ENCODE measurements around the gene EXD1.

EXD1 gene

DNA sequence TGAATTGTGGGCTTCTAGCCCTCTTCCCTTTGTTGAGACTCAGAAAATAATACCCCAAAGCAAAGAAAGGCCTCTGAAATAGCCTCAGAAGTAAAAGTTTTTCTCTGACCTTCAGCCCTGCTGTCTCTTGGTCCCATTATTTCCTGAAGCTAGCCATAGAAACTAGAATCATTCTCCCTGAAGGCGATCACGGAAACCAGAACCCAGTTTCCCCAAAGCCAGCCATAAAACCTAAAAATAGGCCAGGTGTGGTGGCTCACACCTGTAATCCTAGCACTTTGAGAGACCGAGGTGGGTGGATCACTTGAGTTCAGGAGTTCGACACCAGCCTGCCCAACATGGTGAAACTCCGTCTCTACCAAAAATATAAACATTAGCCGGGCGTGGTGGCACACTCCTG lies 27.2 kb downstream of the EXD1 start:
- no peak overlapping the region for H3K9ac ChIP-seq (ENCODE audit: low read depth, low read length)

DNA sequence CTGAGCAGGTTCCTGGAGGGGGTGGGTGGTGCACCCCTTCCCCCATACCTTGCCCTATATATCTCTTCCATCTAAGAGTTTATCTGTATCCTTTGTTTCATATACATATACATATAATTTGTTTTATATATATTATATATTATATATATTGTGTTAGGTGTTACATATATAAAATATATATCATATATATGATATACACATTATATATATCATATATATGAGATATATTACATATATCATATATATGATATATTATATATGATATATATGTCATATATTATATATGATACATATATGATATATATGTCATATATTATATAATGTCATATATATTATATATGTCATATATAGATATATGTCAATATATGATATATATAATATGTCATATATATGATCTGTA lies 31.1 kb downstream of the EXD1 start:
- H3K9ac ChIP-seq (ENCODE audit: low read depth, low read length), result no peak overlapping the region
- no peaks in the 10 kb centered on the region for H3K36me3 ChIP-seq (ENCODE audit: insufficient read depth, low read length)
- no peaks in the 10 kb centered on the region for H3K9me3 ChIP-seq (ENCODE audit: control insufficient read depth, insufficient read depth, low read length)
- H3K4me1 ChIP-seq (ENCODE audit: insufficient read depth, low read length), result no peaks in the 10 kb centered on the region

More for the DNA sequence above, 27.2 kb downstream of the EXD1 start:
- Histone ChIP-seq H3K4me1 (ENCODE audit: insufficient read depth, low read length) (no peaks in the 10 kb centered on the region), H3K36me3 (ENCODE audit: insufficient read depth, low read length) (no peaks in the 10 kb centered on the region), H3K9me3 (ENCODE audit: control insufficient read depth, insufficient read depth, low read length) (no peaks in the 10 kb centered on the region)

DNA sequence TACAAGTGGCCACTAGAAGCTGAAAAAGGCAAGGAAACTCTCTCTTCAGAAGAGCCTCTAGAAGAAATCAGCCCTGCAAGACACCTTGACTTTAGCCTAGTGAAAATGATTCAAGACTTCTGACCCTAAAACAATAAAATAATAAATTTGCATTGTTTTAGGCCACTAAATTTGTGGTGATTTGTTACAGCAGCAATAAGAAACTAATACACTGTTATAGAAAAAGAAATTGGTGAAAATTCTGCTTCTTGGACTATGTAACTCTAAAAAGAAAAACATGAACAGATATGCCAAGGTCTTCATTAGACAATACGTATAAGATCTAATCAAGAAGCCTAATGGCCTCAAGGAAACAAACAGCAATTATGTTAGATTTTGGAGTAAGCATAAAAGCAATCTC lies 36.1 kb downstream of the EXD1 start:
- Histone ChIP-seq H3K9ac (ENCODE audit: low read depth, low read length) (no peak overlapping the region), H3K4me1 (ENCODE audit: insufficient read depth, low read length) (no peaks in the 10 kb centered on the region), H3K36me3 (ENCODE audit: insufficient read depth, low read length) (no peaks in the 10 kb centered on the region), H3K9me3 (ENCODE audit: control insufficient read depth, insufficient read depth, low read length) (no peaks in the 10 kb centered on the region)

DNA sequence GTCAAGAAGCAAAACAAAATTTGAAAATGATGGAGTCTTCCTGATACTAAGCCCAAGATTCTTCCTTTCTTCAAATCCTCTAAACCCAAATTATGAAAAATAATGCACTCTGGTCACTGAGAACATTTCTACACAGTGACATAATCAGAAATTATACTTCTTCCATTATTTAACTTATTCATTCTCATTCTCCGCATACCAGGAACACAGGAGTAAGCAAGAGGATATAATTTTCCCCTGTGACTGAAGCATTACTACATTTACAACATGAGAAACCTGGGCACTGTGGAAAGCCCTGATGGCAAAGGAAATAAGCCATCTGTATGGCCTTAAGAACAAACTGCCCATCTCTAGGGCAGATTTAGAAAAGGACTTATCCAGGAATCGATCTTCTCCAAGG lies 47.0 kb downstream of the EXD1 start:
- Histone ChIP-seq H3K9me3 (ENCODE audit: control insufficient read depth, insufficient read depth, low read length) (no peaks in the 10 kb centered on the region), H3K36me3 (ENCODE audit: insufficient read depth, low read length) (no peaks in the 10 kb centered on the region), H3K9ac (ENCODE audit: low read depth, low read length) (no peak overlapping the region), H3K4me1 (ENCODE audit: insufficient read depth, low read length) (peaks cover 14% of the 10 kb centered on the region; the same call in 1 of the 2 replicates)

DNA sequence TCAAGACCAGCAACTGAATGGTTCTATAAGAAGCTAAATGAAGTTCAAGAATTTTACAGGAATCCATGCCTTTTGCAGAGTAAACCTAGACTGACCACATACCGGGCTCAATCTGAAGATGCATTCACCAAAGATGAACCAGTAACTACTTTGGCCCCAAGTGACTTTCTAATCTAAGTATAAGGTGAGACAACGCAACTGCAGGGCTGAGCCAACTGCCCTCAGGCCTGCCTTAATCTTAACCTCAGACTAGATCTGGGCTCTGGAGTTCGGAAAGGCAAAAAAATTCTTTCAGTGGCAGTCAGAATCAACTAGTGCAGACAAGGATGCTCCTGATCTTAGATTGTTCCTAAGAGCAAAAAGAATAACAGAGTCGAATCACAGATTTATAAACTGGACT lies 48.3 kb downstream of the EXD1 start:
- Histone ChIP-seq H3K9me3 (ENCODE audit: control insufficient read depth, insufficient read depth, low read length) (no peaks in the 10 kb centered on the region), H3K9ac (ENCODE audit: low read depth, low read length) (no peak overlapping the region), H3K4me1 (ENCODE audit: insufficient read depth, low read length) (peaks cover 14% of the 10 kb centered on the region; the same call in 1 of the 2 replicates), H3K36me3 (ENCODE audit: insufficient read depth, low read length) (no peaks in the 10 kb centered on the region)

DNA sequence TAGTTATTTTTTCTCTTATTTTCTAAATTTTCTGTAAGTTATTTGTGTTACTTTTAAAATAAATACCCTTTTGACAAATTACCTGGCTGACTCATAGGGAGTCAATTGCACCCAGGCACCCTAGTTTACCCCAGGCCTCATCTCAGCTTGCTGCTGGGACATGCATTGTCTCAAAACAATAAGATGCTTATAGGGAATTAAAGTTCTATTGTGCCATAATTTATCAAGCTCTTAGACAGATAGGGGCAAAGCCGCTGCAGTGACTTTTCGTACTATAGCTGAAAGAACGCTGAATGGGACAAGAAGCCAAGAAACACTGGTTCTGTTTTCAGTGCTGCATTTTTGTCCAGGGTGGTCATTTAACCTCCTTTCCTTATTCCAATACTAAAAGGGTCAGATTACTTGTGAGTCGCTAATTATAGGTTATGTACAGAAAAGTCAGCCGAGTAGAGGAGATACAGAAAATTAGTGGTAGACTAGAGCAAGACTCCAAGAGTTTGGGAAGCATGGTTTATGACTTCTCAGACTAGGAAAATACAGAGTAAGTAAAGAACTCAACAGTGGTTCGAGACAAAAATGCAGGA lies 50.3 kb downstream of the EXD1 start:
- no peaks in the 10 kb centered on the region for H3K9me3 ChIP-seq (ENCODE audit: control insufficient read depth, insufficient read depth, low read length)
- peaks cover 14% of the 10 kb centered on the region; the same call in 1 of the 2 replicates for H3K4me1 ChIP-seq (ENCODE audit: insufficient read depth, low read length)
- H3K9ac ChIP-seq (ENCODE audit: low read depth, low read length), result no peak overlapping the region
- H3K36me3 ChIP-seq (ENCODE audit: insufficient read depth, low read length), result no peaks in the 10 kb centered on the region

DNA sequence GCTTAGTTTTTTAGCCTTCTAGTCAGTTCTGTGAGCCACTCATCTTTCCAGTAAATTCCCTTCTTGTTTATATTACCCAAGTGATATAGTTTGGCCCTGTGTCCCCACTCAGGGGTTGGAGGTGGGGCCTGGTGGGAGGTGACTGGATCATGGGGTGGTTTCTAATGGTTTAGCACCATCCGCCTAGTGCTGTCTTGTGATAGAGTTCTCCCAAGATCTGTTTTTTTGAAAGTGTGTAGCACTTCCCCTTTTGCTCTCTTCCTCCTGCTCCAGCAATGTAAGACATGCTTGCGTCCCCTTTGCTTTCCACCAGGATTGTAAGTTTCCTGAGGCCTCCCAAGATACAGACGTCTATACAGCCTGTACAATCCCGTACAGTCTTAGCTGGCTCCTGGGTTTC lies 60.8 kb downstream of the EXD1 start:
- H3K4me1 ChIP-seq (ENCODE audit: insufficient read depth, low read length), result no peaks in the 10 kb centered on the region
- H3K9ac ChIP-seq (ENCODE audit: low read depth, low read length), result no peak overlapping the region
- H3K9me3 ChIP-seq (ENCODE audit: control insufficient read depth, insufficient read depth, low read length), result no peaks in the 10 kb centered on the region
- no peaks in the 10 kb centered on the region for H3K36me3 ChIP-seq (ENCODE audit: insufficient read depth, low read length)

DNA sequence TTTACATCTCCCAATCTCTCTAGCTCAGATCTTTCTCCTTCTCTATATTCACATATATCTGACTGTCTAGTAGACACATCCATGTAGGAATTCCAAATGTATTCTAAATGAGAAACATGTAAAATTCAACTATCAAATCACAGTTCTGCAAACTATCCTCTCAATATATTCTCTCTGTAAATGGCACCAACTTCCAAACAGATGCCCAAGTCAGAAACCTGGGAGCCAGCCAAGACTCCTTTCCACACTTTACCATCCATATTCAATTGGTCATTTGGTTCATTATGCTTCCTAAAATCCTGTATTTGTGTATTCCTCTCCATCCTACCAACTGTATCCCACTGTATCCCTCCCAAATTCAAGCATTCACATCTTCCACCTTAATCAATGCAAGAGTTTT lies 61.5 kb downstream of the EXD1 start:
- no peaks in the 10 kb centered on the region for H3K4me1 ChIP-seq (ENCODE audit: insufficient read depth, low read length)
- no peaks in the 10 kb centered on the region for H3K9me3 ChIP-seq (ENCODE audit: control insufficient read depth, insufficient read depth, low read length)
- no peak overlapping the region for H3K9ac ChIP-seq (ENCODE audit: low read depth, low read length)
- H3K36me3 ChIP-seq (ENCODE audit: insufficient read depth, low read length), result no peaks in the 10 kb centered on the region

DNA sequence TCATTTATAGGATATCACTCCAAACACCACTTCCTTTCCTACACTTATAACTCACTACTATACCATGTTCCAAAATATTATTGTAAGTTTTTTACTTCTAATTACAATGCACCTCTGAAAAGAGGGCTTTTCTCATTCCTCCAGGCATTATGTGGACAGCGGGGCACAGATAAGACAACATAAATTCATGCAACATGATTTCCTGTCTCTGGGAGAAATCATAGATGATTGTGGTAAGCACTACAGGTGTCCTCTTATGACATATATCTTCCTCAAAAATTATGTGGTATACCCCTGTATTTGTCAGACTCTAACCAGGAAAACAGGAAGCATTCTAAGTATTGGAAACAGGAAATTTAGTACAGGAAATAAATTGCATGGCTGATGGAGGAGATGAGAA lies 68.8 kb downstream of the EXD1 start:
- H3K4me1 ChIP-seq (ENCODE audit: insufficient read depth, low read length), result no peaks in the 10 kb centered on the region
- H3K36me3 ChIP-seq (ENCODE audit: insufficient read depth, low read length), result no peaks in the 10 kb centered on the region
- no peaks in the 10 kb centered on the region for H3K9me3 ChIP-seq (ENCODE audit: control insufficient read depth, insufficient read depth, low read length)
- no peak overlapping the region for H3K9ac ChIP-seq (ENCODE audit: low read depth, low read length)

DNA sequence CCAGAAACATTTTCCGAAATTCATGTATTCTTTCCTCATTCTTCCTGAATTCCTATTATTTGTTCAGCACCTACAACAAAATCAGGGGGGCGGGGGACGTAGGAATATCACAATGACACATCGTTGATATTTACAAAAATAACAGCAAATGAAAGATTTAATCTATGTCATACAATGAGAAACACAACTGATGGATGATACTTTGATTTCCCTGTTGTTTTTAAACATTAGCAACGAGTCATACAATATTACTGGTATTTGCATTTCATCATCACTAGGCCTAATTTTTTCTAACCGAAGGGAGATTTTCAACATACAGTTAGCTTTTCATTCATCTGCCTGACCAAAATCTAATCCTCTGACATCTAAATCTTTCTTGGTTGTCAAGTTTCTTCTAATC lies 69.2 kb downstream of the EXD1 start:
- Histone ChIP-seq H3K36me3 (ENCODE audit: insufficient read depth, low read length) (no peaks in the 10 kb centered on the region), H3K9ac (ENCODE audit: low read depth, low read length) (no peak overlapping the region), H3K9me3 (ENCODE audit: control insufficient read depth, insufficient read depth, low read length) (no peaks in the 10 kb centered on the region), H3K4me1 (ENCODE audit: insufficient read depth, low read length) (no peaks in the 10 kb centered on the region)

DNA sequence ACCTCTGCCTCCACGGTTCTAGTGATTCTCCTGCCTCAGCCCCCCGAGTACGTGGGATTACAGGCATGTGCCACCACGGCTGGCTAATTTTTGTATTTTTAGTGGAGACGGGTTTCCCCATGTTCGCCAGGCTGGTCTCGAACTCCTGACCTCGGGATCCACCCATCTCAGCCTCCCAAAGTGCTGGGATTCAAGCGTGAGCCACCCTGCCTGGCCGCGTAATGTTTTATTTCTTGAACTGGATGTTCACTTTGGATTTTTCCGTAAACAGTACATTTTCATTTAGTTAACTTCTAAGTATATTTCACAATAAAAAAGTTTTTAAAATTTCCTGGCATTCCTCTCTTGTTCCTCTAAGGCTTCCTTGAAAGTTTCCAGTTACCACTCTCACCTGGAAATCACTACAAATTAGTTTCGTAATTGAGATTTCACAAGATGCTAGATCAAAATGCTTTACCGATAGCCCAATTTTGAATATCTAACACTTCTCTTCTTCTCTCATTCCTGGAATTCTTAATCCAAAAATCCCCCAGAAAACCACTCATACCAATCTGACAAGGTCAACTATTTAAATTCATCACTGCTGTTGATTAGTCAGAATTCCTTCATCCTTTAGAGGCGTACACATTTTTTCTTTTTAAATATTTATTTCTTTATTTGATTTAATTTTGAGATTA lies 69.8 kb downstream of the EXD1 start:
- no peaks in the 10 kb centered on the region for H3K9me3 ChIP-seq (ENCODE audit: control insufficient read depth, insufficient read depth, low read length)
- no peaks in the 10 kb centered on the region for H3K4me1 ChIP-seq (ENCODE audit: insufficient read depth, low read length)
- H3K36me3 ChIP-seq (ENCODE audit: insufficient read depth, low read length), result no peaks in the 10 kb centered on the region
- no peak overlapping the region for H3K9ac ChIP-seq (ENCODE audit: low read depth, low read length)

DNA sequence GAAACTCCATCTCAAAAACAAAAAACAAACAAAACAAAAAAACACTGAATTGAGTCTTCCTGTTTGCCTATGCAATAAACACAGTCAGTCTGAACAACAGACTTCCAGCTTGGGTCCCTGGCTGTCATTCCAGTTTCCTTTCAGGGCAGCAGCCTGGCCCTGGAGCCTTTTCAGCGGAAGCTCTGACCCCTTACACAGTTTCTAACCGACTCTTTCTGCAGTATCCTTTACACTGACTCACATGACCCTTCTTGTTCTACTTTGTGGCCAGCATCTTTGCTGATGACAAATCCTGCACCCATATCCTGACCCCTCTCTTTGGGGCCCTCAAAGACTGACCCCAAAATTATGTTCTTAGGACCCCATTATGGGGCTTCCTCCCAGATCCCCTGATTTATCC lies 76.1 kb downstream of the EXD1 start:
- Histone ChIP-seq H3K4me1 (ENCODE audit: insufficient read depth, low read length) (no peaks in the 10 kb centered on the region), H3K36me3 (ENCODE audit: insufficient read depth, low read length) (no peaks in the 10 kb centered on the region), H3K9me3 (ENCODE audit: control insufficient read depth, insufficient read depth, low read length) (no peaks in the 10 kb centered on the region), H3K9ac (ENCODE audit: low read depth, low read length) (no peak overlapping the region)

DNA sequence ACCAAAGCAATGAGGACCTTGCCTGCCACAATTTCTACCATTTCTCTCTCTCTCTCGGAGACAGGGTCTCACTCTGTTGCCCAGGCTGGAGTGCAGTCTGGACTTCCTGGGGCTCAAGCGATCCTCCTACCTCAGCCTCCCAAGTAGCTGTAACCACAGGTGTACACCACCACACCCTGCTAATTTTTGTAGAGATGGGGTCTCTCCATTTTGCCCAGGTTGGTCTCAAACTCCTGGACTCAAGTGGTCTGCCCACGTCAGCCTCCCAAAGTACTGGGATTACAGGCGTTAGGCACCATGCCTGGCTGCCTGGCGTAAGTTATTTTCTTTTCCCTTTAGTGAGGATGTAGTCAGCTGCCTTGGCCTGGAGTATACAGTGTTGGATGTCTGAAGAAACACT lies 76.8 kb downstream of the EXD1 start:
- Histone ChIP-seq H3K4me1 (ENCODE audit: insufficient read depth, low read length) (no peaks in the 10 kb centered on the region), H3K9ac (ENCODE audit: low read depth, low read length) (no peak overlapping the region), H3K9me3 (ENCODE audit: control insufficient read depth, insufficient read depth, low read length) (no peaks in the 10 kb centered on the region), H3K36me3 (ENCODE audit: insufficient read depth, low read length) (no peaks in the 10 kb centered on the region)

DNA sequence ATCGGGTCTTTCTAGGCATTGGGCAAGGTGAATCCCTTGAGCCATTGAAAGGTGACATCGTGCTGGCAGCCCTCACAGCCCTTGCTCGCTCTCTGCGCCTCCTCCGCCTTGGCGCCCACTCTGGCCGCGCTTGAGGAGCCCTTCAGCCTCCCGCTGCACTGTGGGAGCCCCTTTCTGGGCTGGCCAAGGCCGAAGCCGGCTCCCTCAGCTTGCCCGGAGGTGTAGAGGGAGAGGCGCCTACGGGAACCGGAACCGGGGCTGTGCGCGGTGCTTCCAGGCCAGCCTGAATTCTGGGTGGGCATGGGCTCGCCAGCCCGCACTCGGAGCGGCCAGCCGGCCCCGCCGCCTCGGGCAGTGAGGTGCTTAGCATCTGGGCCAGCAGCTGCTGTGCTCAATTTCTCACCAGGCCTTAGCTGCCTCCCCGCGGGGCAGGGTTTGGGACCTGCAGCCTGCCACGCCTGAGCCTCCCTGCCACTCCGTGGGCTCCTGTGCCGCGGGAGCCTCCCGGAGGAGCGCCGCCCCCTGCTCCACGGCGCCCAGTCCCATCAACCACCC lies 79.0 kb downstream of the EXD1 start:
- Histone ChIP-seq H3K9me3 (ENCODE audit: control insufficient read depth, insufficient read depth, low read length) (no peaks in the 10 kb centered on the region), H3K9ac (ENCODE audit: low read depth, low read length) (no peak overlapping the region), H3K4me1 (ENCODE audit: insufficient read depth, low read length) (no peaks in the 10 kb centered on the region), H3K36me3 (ENCODE audit: insufficient read depth, low read length) (no peaks in the 10 kb centered on the region)

DNA sequence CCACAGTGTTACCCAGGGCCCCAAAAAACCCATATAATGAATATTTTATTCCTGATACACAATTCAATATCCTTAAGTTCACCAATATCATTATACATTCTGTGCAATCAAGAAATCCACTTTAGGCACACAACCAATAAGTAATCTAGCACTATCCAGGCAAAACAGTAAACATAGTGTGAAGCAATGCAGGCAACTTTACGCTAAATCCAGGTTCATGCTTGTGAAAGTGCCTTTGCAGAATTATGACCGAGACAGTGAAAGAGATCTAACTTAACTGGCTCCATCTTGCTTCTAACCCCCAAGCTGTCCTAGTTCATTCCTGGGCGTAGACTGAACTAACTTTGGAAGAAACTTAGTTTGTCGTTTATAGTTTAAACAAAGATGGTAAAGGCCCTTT lies 80.3 kb downstream of the EXD1 start:
- no peaks in the 10 kb centered on the region for H3K4me1 ChIP-seq (ENCODE audit: insufficient read depth, low read length)
- H3K9me3 ChIP-seq (ENCODE audit: control insufficient read depth, insufficient read depth, low read length), result no peaks in the 10 kb centered on the region
- no peak overlapping the region for H3K9ac ChIP-seq (ENCODE audit: low read depth, low read length)
- no peaks in the 10 kb centered on the region for H3K36me3 ChIP-seq (ENCODE audit: insufficient read depth, low read length)

Data from ES-I3 (cell line).